GM18870 (cell line): Measurements from ENCODE around the gene MPHOSPH9.

ENCODE experiments used
- ATAC-seq: cut with Tn5 transposase; IDR thresholded peaks from one replicate; pipeline ENCODE4 v1.9.1; 2021; ENCODE audit warnings: moderate library complexity; ENCODE audit not compliant: unreplicated experiment

Gene MPHOSPH9

GRCh38 chr12:123106640-123107359, 126.1 kb downstream of the MPHOSPH9 start:
- no peak for ATAC-seq

GRCh38 chr12:123105211-123105826, 127.6 kb downstream of the MPHOSPH9 start:
- no peak for ATAC-seq

GRCh38 chr12:123104809-123105208, 128.1 kb downstream of the MPHOSPH9 start:
- no peak for ATAC-seq
